Activated effector memory CD4-positive, alpha-beta T cell treated with anti-CD3 and anti-CD28 coated beads, Interleukin-2, amount 50 U/mL, for 16 hours (primary cell): Measurements from ENCODE around the gene KIF18B.

Source experiments
- DNase-seq: peaks from one replicate; pipeline ENCODE4 v3.0.0-alpha.2; 2020

Gene KIF18B

GRCh38 chr17:44933824-44934744, 13.5 kb downstream of the KIF18B start:
- DNase-seq = peak; percentile 57

GRCh38 chr17:44932787-44933097, 14.8 kb downstream of the KIF18B start:
- DNase-seq = peak; percentile 54

- DNase-seq = peak; percentile 52
These were observed 15.3 kb downstream of the KIF18B start for GRCh38 chr17:44932096-44932786.

- peak; percentile 34 for DNase-seq
These were observed 16.2 kb downstream of the KIF18B start for GRCh38 chr17:44931376-44931775.

- peak; percentile 28 for DNase-seq
These were observed 16.9 kb downstream of the KIF18B start for GRCh38 chr17:44930667-44931066.

GRCh38 chr17:44928950-44929720, 18.4 kb downstream of the KIF18B start:
- peak; percentile 59 for DNase-seq

GRCh38 chr17:44928136-44928535, 19.4 kb downstream of the KIF18B start:
- peak; percentile 59 for DNase-seq

GRCh38 chr17:44927696-44928095, 19.9 kb downstream of the KIF18B start:
- DNase-seq = peak; percentile 50

GRCh38 chr17:44926821-44927525, 20.6 kb downstream of the KIF18B start:
- DNase-seq = peak; percentile 55

GRCh38 chr17:44925731-44926697, 21.6 kb downstream of the KIF18B start:
- peak; percentile 46 for DNase-seq

GRCh38 chr17:44924107-44924544, 23.4 kb downstream of the KIF18B start:
- peak; percentile 30 for DNase-seq

- DNase-seq = peak; percentile 48
These were observed 24.7 kb downstream of the KIF18B start for GRCh38 chr17:44922746-44923470.

- DNase-seq = peak; percentile 16
These were observed 25.4 kb downstream of the KIF18B start for GRCh38 chr17:44922136-44922535.

- peak; percentile 28 for DNase-seq
These were observed 26.3 kb downstream of the KIF18B start for GRCh38 chr17:44921122-44921882.

GRCh38 chr17:44920565-44920940, 27.0 kb downstream of the KIF18B start:
- DNase-seq = peak; percentile 52

- DNase-seq = peak; percentile 81
These were observed 27.5 kb downstream of the KIF18B start for GRCh38 chr17:44919885-44920564.

- DNase-seq = peak; percentile 50
These were observed 28.2 kb downstream of the KIF18B start for GRCh38 chr17:44919411-44919810.

- DNase-seq = no peak
These were observed 29.6 kb downstream of the KIF18B start for GRCh38 chr17:44918006-44918405.

- peak; percentile 41 for DNase-seq
These were observed 30.1 kb downstream of the KIF18B start for GRCh38 chr17:44917456-44917855.
